Forelimb muscle (tissue), 1 donor: ENCODE results near the gene MGLL. TPM values are rescaled to one million over a fixed set of nuclear protein-coding genes. Genes with fewer than 3 reads are reported as not detected.

Experiments
- DNase-seq: peaks from one replicate; pipeline ENCODE4 v3.0.0-alpha.2; 2013; ENCODE audit warnings: low read depth
- polyA plus RNA-seq: library from polyadenylated mRNA; unstranded; fragments of 120-200 nt; gene quantifications from one replicate; pipeline ENCODE4 v1.2.1, GENCODE V29; 2013; ENCODE audit not compliant: insufficient read length

MGLL gene
- polyA plus RNA-seq, 1 donor: 24.5 TPM

DNA sequence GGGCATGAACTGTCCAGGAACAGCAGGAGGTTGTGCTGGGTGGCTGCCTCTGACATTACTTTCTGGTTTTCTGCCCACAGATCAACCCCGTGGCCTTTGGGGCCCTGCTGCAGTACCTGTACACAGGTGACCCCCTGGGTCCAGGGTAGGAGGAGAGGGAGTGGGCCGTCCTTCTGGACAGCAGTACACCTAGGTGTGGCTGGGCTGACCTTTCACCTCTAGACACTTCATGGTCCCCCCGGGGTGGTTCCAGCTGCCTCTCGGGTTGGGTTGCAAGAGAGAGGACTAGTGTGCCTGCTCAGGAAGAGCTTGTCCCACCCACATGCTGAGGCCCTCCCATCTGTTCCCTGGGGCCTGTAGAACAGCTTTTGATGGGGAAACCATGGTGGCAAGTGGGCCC, 145.9 kb downstream of the MGLL start:
- no peak for DNase-seq

DNA sequence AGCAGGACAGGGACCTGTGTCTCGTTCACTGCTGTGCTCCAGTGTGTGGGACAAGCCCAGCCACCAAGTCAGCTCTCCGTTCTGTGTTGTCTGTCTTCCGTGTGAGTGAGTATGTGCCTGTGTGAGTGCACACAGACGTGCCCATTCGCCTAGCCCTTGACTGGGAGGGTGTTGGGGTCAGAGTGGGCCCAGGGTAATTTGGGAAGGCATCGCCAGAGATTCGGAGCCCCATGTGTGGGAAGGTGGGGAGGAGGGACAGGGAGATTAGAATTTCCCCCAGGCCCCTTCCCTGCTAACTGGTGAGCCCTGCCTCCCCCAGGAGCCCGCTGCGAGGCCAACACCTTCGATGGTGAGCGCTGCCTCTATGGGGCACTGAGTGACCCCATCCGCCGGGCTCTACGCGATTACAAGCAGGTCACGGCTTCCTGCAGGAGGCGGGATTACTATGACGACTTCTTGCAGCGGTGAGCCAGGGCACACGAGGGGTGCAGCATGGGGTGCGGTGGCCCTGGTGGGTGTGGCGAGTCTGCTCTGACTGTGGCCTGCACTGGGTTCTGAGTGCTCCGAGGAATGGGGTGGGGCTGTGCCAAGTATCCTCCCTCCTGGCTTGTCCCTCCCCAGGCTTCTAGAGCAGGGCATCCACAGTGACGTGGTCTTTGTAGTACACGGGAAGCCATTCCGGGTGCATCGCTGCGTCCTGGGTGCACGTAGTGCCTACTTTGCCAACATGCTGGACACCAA, 146.5 kb downstream of the MGLL start:
- no peak for DNase-seq

DNA sequence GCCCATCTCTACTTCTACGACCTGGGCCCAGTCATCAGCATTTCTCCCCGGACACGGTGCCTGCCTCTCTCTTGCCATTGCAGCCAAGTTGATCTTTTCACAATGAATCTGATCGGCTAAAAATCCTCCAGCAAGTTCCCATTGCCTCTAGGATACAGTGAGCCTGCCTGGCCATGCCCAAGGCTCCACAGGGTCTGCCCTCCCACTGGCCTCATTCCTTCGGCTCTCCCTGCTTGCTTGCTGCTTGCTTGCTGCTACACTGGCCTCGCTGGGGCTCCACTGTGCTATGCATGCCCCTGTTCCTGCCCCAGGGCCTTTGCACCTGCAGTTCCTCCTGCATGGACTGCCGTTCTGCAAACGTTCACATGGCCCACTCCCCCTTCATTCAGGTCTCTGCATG, 147.5 kb downstream of the MGLL start:
- no peak for DNase-seq

DNA sequence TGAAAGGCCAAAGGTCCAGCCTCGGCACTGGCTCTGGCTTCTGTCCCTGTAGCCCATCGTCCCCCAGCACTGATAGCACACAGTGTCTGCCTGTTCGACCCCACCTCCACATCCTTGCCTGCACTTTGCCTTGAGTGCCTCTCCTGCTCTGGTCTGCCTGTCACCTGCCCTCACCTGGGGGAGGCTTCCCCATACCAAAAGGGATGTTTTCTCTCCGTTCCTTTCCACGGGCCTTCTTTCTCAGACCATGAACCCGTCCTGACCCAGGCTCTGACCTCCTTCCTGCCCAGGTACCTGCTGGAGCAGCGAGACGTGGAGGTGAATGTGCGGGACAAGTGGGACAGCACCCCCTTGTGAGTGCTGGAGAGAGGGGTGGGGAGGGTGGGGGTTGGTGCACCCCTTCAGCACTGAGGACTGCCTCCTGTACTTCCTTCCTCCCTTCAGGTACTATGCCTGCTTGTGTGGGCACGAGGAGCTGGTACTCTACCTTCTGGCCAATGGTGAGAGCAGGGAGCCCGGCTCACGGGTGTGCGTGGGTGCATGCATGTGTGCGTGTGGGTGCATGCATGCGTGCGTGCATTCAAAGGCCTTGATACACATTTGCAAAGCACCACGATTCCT, 148.1 kb downstream of the MGLL start:
- no peak for DNase-seq

DNA sequence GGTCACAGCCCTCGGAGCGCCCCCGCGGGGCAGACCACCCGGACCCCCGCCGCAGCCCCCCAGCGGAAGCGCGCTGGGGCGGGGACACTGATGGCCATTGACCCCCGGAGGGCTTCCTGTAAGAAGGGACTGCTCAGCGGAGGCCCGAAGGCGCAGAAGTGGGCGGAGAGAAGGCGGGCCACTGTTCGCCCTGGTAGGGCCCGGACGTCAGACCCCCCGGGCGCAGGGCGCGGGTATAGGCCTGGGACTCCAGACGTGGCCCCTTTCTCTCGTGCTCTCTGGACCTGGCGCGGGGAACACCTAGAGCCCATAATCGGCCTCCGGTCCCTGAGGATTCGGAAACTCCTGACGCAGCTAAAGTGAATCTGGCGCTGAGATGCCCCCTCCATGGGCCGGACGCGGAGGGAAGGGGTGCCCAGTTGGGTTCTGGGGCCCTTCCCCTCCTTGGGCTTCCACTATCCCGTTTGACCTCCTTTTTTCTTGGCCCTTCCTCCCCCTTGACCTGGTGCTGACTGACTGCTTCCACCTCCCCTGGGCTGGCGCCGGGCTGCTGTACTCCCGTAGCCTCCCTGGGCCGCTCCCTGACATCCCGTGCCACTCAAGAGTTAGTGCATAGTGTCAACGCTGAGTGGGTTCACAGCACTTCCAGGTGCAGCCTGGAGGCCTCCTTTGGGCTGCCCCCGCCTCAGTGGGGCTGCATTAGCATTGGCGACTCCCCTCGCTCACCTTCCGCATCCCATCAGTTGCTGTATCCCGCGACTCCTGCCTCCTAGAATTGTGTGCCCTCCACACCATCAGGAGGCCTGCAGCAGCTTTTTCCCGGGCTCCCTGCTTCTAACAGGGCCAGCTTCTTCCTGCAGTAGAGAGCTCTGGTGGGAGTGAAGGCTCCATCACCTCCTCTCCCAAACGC, 148.9 kb downstream of the MGLL start:
- DNase-seq: no peak

DNA sequence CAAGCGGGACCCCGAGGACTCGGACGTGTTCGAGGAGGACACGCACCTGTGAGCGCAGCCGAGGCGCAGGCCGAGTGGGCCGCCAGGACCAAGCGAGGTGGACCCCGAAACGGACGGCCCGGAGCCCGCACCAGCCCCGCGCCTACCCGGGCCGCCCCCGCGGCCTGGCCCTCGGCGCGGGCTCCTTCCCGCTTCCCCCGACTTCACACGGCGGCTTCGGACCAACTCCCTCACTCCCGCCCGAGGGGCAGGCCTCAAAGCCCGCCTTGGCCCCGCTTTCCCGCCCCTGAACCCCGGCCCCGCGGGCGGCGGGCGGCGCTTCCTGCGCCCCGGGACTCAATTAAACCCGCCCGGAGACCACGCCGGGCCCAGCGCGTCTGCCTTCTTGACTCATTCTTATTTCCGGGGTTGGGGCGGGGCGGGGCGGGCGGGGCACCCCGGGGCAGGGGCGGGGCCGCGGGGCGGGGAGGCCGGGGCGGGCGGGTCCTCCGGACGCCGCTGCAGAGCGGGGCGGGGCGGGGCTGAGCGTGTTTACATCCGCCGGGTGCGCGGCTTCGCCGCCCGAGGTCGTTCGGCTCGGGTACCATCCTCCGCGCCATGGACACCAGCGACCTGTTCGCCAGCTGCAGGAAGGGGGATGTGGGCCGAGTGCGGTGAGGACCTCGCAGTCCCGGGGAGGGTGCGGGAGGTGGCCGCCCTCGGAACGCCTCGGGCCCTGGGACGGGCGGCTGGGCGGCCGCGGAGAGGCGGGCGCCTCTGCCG, 149.7 kb downstream of the MGLL start, which contains the start of gene ABTB1:
ABTB1 (plus strand) TSS at position 524 of the 762 bp plus-strand sequence; CDS start at position 598, 74 bp downstream.
- DNase-seq: no peak

DNA sequence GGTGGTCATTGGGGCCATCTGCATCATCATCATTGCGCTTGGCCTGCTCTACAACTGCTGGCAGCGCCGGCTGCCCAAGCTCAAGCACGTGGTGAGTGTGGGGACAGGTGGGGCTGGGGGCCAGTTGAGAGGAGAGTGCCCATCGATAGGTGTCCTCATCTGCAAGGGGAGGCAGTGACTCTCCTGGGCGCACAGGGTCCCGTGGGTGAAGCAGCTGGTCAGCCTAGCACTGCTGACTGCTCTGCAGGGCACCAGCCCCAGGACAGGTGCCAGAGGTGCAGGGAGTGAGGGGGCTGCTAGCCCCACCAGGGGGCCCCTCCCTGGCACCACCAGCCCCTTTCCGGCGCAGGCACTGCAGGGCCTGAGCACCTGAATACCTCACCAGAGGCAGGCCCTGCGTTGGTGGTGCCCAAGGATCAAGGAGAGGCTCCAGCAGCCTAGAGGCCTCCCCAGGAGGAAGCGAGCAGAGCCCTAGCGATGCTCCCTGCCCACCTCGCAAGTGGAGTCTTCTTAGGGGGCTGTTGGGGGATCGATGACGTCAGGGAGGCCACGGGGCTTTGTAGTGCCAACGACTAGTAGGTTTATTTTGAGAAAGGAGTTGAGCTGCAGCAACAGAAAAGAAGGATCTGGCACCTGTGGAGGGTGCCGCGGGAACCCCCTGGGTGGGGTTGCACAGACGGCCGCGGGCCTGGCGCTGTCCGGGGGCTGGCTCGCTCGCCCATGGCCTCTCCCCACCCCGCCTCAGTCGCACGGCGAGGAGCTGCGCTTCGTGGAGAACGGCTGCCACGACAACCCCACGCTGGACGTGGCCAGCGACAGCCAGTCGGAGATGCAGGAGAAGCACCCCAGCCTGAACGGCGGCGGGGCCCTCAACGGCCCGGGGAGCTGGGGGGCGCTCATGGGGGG, 150.5 kb downstream of the MGLL start:
- no peak for DNase-seq

DNA sequence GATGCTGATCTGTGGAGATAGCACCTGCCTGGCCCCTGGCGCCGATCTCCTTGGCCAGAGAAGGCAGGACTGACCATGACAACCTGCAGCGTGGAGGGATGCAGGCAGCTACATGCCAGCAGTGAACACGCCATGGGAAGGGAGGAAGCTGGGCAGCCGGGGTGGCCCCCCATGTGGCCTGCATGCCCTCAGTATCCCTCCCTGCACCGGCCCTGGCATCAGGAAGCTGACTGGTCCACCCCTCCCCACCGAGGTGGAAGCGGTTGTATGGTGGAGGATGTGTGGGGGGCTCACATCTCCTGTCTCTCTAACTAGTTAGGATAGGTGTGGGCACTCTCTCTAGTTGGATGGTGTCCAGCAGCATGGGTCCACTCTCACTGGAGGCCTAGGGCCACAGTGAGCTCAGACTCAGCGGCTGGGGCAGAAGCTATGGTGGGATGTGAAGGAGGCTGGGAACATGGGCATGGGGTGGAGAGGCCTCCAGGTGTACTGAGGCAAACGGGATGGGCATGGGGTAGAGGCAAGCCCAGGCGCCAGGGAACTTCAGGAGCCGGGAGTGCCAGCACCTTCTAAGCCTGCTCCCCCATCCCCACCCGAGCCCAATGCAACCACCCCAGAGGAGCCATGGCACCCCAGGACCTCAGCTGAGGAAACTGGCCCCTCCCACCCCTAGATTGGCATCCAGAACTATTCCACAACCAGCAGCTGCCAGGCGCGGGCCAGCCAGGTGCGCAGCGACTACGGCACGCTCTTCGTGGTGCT, 151.4 kb downstream of the MGLL start:
- DNase-seq: no peak

DNA sequence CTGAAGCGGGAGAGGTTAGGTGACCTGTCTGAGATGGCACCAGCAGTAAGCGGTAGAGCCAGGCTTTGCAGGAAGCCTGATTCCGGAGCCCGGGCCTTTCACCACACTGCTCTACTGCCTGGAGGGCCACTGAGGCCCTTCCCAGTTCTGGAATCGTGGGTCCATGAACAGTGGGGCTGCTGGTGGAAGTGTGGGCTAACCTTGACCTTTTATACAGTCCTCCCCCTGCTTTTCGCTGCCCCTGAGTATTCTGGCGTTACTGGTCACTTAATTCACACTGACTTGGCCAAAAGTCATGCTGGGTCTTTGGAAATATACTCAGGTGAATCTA, 152.1 kb downstream of the MGLL start:
- no peak for DNase-seq

DNA sequence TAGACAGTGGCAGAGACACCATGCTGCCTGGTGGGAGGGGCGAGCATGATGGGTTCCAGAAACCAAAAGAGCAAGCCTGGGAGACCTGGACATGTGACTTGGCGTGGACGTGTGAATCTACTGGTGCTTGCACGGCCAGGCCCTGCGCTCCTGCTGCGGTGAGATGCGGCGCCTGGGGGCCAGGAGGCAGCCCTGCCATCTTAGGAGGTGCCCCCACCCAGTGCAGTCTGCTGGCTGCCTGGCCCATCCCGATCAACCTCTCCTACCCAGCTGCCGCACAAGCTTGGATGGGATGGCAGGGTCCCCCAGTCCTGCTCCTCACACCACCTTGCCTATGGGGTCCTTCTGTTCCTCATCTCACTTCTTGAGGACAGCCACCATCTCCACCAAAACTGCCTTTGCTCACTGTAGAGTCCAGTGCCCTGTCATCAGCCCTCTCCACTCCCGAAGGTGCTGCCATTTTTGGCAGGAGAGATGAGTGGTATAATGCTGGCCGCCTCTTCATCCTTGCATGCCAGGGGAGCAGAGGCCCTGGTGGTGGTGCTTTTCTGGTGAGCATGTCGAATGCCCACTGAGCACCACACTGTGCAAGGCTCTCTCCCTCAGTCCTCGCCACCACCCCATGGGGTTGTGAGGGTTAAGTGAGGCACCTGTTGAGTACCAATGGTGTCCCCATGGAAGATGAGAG, 152.6 kb downstream of the MGLL start:
- no peak for DNase-seq

DNA sequence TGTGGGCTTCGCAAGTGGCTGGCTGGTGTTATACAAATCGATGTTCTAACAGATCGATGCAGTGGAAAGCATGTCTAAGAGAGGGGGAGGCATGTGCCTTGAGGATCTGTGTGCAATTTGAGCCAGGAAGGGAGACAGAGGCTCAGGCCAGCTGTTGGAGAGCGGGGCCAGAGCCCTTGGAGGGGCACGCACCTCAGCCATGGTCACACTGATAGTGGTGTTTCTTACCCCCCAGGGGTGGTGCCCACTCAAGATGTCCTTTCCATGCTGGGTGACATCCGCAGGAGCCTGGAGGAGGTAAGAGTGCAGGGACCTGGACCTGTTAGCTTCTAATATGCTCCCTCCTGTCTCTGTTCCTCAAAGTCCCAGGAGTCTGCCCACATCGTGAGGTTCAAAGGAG, 153.4 kb downstream of the MGLL start:
- no peak for DNase-seq

DNA sequence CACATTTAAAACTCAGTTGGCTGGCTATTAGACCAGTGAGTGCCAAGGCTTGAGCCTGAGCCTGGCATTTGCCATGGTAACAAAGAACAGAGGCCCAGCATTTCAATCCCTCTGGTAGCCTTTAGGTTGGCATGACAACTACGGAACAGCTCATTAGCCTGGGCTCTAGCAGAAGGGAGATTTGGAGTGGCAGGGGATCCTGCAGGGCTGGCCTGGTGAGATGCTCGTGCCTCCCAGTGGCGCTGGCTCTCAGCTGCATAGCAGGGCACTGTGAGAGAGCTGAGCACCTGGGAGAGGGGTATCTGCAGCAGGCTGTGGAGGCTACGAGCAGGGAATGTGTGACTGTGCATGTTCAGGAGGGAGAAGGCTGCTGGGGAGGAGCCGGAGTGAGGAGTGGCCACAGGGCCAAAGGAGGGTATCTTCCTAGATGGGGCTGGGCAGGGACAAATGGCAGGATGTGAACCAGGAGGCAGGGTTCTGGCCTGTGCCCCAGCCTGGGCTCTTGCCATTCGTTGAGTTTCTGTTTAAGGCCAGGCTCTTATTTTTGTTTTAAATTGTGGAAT, 155.1 kb downstream of the MGLL start:
- no peak for DNase-seq

DNA sequence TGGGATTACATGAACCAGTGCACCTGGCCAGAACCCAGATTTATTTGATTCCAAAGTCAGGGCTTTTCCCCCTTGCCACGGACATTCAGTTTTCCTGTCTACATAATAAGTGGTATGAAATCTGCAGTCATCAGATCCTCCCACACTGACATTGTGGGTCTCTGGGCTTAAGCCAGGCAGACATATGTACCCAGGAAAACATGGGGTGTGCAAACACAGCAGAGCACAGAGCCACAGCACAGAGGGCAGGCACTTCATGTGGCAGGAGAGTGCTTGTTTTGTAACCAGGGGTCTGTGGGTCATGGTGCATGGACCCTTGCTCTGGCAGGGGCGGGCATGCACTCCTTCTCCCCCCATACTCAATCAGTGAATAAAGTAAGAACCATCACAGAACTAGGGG, 155.6 kb downstream of the MGLL start:
- no peak for DNase-seq

DNA sequence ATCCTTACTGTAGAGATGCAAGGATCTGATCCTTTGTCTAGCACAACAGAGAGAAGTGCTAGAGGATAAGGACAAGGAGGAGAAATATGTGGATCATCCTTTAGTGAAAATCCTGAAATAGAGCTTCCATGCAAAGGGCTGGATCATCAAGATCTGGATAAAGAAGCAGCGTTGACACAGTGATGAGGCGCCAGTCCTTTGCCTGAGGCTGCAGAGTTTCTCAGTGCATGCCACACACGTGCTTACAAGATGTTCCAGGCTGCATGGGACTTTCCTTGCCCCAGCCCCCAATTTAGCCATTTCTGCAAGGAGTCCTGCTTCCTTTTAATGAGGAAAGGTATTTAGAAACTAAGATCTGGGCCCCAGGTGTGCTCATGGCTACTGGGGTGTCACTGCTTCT, 156.7 kb downstream of the MGLL start:
- DNase-seq: no peak

DNA sequence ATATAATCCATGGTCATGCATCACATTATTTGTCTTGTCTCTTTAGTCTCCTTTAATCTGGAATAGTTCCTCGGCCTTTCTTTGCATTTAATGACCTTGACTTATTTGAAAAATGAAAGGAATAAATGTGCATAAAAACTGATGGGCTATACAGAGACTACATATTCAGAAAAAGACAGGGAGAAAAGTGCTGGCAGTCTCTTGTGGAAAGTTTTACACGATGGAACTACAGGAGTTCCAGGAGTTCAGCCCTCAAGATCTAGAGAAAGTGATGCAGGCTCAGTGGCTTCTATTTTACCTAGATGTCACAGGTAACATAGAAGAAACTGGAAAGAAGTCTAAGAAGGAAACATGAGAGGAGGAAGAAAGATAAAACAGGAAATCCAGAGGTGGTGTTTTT, 157.2 kb downstream of the MGLL start:
- no peak for DNase-seq

DNA sequence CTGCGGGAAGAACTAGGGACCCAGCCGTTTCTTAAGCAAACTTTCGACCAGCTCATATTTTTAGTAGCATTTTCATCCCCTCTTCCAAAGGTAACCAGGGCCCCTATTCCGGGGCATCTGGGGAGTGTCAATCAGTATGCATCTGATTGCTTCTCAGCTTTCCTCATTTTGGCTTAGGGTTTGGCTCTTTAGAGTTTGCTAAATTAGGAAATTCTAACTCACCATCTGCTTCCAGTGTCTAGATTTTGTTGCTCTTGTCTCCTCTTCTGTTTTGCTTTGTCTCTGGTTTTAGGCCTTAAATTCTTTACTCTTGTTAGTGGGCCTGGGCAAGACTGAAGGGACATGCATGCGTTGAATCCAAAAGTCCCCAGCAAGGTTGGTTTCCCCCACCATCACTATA, 159.2 kb downstream of the MGLL start:
- DNase-seq: no peak

DNA sequence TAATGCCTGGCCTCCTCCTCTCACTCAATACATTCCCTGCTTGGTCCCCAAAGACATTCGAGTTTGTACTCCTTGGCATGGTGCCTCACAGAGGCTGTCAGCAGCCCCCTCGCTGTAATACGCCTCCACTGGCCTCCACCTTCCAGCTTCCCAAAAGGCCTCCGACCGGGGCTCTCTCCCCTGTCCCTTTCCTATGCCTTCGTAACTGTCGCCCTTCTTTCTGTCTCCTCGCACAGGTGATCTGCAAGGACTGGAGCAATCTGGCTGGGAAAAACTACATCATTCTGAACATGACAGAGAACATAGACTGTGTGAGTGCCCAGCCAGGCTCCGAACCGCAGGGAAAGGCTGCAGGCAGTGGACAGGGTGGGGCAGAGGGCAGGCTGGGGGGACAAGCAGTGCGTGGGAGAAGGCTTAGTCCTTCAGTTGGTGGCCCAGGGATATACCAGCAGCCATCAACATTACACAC, 160.3 kb downstream of the MGLL start:
- no peak for DNase-seq

DNA sequence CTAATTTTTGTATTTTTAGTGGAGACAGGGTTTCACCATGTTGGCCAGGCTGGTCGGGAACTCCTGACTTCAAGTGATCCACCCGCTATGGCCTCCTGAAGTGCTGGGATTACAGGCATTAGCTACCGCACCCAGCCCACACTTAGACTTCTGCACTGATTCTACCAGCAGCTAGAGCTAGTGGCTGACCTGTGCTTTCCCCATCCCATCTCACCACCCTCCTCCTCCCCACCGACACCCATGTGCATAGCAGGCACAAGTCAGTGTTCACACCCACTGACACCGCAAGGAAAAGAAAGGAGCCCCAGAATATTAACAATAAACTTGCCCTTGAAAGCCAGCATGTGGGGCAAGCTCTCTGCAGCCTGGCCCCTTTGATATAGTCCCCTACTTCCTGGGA, 160.7 kb downstream of the MGLL start:
- no peak for DNase-seq
